K562 (cell line): ENCODE measurements around the gene CSF2. TPM values are rescaled to one million over a fixed set of nuclear protein-coding genes. Genes with fewer than 3 reads are reported as not detected.

Experiments
- BMI1 ChIP-seq: fragments of 150-350 bp; IDR thresholded peaks from 2 replicates; pipeline ENCODE4 v1.6.1; 2014; ENCODE audit warnings: low read length
- BRD9 ChIP-seq: fragments of 450-650 bp; IDR thresholded peaks from 2 replicates; pipeline ENCODE4 v1.6.1; 2018; ENCODE audit warnings: low read depth; ENCODE audit not compliant: partially characterized antibody
- E2F6 ChIP-seq, 2 experiments: IDR thresholded peaks; 2 replicates each; pipeline ENCODE4 v1.6.1; 2011; ENCODE audit warnings: borderline replicate concordance in 1 of 2, control low read depth in 1 of 2, low read depth in 1 of 2, low read length in 1 of 2, mild to moderate bottlenecking in 1 of 2, mixed read lengths in 1 of 2, moderate library complexity in 1 of 2; ENCODE audit not compliant: insufficient read depth in 1 of 2, insufficient read length in 1 of 2, poor library complexity in 1 of 2, severe bottlenecking in 1 of 2; ENCODE audit errors: extremely low read depth in 1 of 2
- ERF ChIP-seq: fragments of 450-650 bp; formaldehyde crosslinking; IDR thresholded peaks from 2 replicates; pipeline ENCODE4 v1.4.0; 2020; ENCODE audit warnings: mild to moderate bottlenecking, mixed read lengths
- JUND ChIP-seq, 2 experiments: IDR thresholded peaks; 2 replicates in 1 of 2; 3 replicates in 1 of 2; pipeline ENCODE4 v1.6.1; 2011; ENCODE audit warnings: borderline replicate concordance in 2 of 2, low read depth in 2 of 2, low read length in 2 of 2, improper control_type of control experiment in 1 of 2, missing biosample characterization in 1 of 2, missing genetic modification characterization in 1 of 2, missing genetic modification reagents in 1 of 2
- MEF2D ChIP-seq: conservative IDR thresholded peaks from 2 replicates; pipeline ENCODE4 v1.6.1; 2016; ENCODE audit warnings: low read depth, missing genetic modification characterization, missing compliant biosample characterization
- MTA3 ChIP-seq: fragments of 450-650 bp; formaldehyde crosslinking; IDR thresholded peaks from 2 replicates; pipeline ENCODE4 v1.6.1; 2017; ENCODE audit warnings: mild to moderate bottlenecking, borderline replicate concordance
- NR3C1 ChIP-seq: sonication (generic); formaldehyde crosslinking; IDR thresholded peaks from 2 replicates; pipeline ENCODE4 v1.8.1; 2022; ENCODE audit warnings: missing genetic modification reagents
- PCBP2 ChIP-seq: fragments of 200-400 bp; formaldehyde crosslinking; IDR thresholded peaks from 2 replicates; pipeline ENCODE4 v1.6.1; 2018; ENCODE audit warnings: low read length, low read depth, mild to moderate bottlenecking, moderate library complexity; ENCODE audit not compliant: poor library complexity, severe bottlenecking
- PHB ChIP-seq: fragments of 250-450 bp; sonication (Bioruptor Pico); IDR thresholded peaks from 2 replicates; pipeline ENCODE4 v1.5.0; 2021
- RAD51 ChIP-seq: fragments of 450-650 bp; IDR thresholded peaks from 2 replicates; pipeline ENCODE4 v1.7.1; 2016; ENCODE audit warnings: low read depth, mild to moderate bottlenecking, borderline replicate concordance
- REST ChIP-seq, 2 experiments: fragments of 450-650 bp; formaldehyde crosslinking in 1 of 2; IDR thresholded peaks; 2 replicates each; pipeline versions ENCODE4 v1.4.0 to v1.6.1; 2014 to 2020; ENCODE audit warnings: mild to moderate bottlenecking in 2 of 2, borderline replicate concordance in 1 of 2, low read depth in 1 of 2
- SMARCA5 ChIP-seq: fragments of 450-650 bp; IDR thresholded peaks from 2 replicates; pipeline ENCODE4 v1.6.1; 2016
- SP1 ChIP-seq: sonication (generic); formaldehyde crosslinking; IDR thresholded peaks from 2 replicates; pipeline ENCODE4 v1.8.1; 2022; ENCODE audit warnings: mild to moderate bottlenecking, missing genetic modification reagents
- STAG1 ChIP-seq: sonication (generic); formaldehyde crosslinking; IDR thresholded peaks from 2 replicates; pipeline ENCODE4 v1.5.0; 2020; ENCODE audit warnings: missing genetic modification reagents, borderline replicate concordance
- ZBTB26 ChIP-seq: fragments of 450-650 bp; formaldehyde crosslinking; IDR thresholded peaks from 2 replicates; pipeline ENCODE4 v1.4.0; 2022; ENCODE audit warnings: missing genetic modification characterization
- polyA plus RNA-seq, 8 experiments: library from polyadenylated mRNA; depleted of rRNA in 4 of 8; stranded (reverse) in 5 of 8; unstranded in 3 of 8; fragments of >200 nt; fragmentation: Nextera tagmentation in 2 of 8; fragmentation: Illumina TruSeq in 1 of 8; extraction: Ambion mirVana in 2 of 8; extraction: Trizol in 1 of 8; gene quantifications; 2 replicates each; pipeline versions ENCODE4 v1.2.1 to v1.2.3, GENCODE V29; 2011 to 2014; ENCODE audit warnings: inconsistent platforms in 1 of 8, missing spikeins in 1 of 8
- total RNA-seq, 7 experiments: library from RNA; depleted of rRNA in 6 of 7; stranded (reverse); fragments of >200 nt in 6 of 7; fragmentation: Illumina TruSeq in 2 of 7; extraction: Trizol in 2 of 7; gene quantifications; 2 replicates each; pipeline versions ENCODE4 v1.2.1 to v1.2.3, GENCODE V29; 2011 to 2021; ENCODE audit warnings: low replicate concordance in 1 of 7

CSF2 gene
- total and polyA plus RNA-seq, 9 of the 15 experiments (the other 6 are each of a cell fraction or from before 2014, with no cell fraction given) = 0.25 to 0.29 TPM; not detected in 7

GRCh38 chr5:132064738-132065331 is 8.8 kb upstream of the CSF2 start (continued):
- TF ChIP-seq REST (IDR thresholded peaks at IDR 0.05; ENCODE audit: borderline replicate concordance) (peak; percentile 52; the same call in 1 of the 2 replicates), REST (CRISPR knock-in tag; IDR thresholded peaks at IDR 0.05; ENCODE audit: low read depth) (no peak), STAG1 (peak; percentile 83), ZBTB26 (no peak), JUND (IDR thresholded peaks at IDR 0.05; ENCODE audit: borderline replicate concordance, low read depth, low read length) (no peak), JUND (tag; IDR thresholded peaks at IDR 0.05; ENCODE audit: borderline replicate concordance, low read depth, low read length) (no peak; the same call in 2 of the 3 replicates), E2F6 (IDR thresholded peaks at IDR 0.05; ENCODE audit: borderline replicate concordance in 1 of 2, extremely low read depth in 1 of 2, insufficient read depth in 1 of 2, insufficient read length in 1 of 2, low read depth in 1 of 2, low read length in 1 of 2, poor library complexity in 1 of 2, severe bottlenecking in 1 of 2) (peak; percentile 48 to 61), MTA3 (0 out of 2 replicates have a peak, but pooled peaks have one; percentile 42), PHB (CRISPR knock-in tag) (no peak), SP1 (CRISPR knock-in tag) (peak; percentile 62; the same call in 1 of the 2 replicates), NR3C1 (CRISPR knock-in tag) (no peak), PCBP2 (no peak), BMI1 (no peak), BRD9 (peak; percentile 41), MEF2D (tag) (no peak), ERF (CRISPR knock-in tag) (no peak), SMARCA5 (peak; percentile 56; the same call in 1 of the 2 replicates), RAD51 (0 out of 2 replicates have a peak, but pooled peaks have one; percentile 34)
